GM12892 (cell line): ENCODE results near the gene P2RX2.

Experiments used
- POLR2A ChIP-seq: IDR thresholded peaks from 2 replicates; pipeline ENCODE4 v1.6.1; 2011; ENCODE audit warnings: low read depth, low read length, control low read depth
- POLR2AphosphoS5 ChIP-seq: IDR thresholded peaks from 2 replicates; pipeline ENCODE4 v1.6.1; 2011; ENCODE audit warnings: low read depth, low read length, control low read depth

DNA sequence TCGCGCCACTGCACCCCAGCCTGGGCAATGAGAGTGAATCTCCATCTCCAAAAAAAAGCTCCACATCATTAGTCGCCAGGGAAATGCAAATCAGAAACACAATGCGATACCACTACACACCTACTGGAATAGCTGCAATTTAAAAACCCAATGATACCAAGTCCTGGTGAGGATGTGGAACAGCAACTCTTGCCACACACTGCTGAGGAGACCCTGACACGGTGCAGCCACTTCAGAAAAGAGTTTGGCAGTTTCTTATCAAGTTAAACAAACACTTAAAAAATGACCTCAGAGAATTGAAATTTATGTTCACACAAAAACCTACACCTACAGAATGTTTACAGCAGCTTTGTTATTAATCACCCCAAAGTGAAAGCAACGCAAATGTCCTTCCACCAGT is 12.1 kb downstream of the P2RX2 start:
- TF ChIP-seq POLR2AphosphoS5 (no peak), POLR2A (no peak)
